BLaER1 treated with 17β-estradiol and CSF1 and Interleukin-3, amounts not matched to agents 10 nM and 100 nM (cell line): ENCODE data around the gene CAMSAP3.

ENCODE experiments used
- H3K27ac ChIP-seq, 11 experiments: shearing (Covaris generic); formaldehyde crosslinking; 2 replicates each; pipeline ENCODE4 v1.8.1; 2022
- H3K27me3 ChIP-seq, 11 experiments: shearing (Covaris generic); formaldehyde crosslinking; 2 replicates each; pipeline ENCODE4 v1.8.1; 2022
- H3K36me3 ChIP-seq, 11 experiments: shearing (Covaris generic); formaldehyde crosslinking; 2 replicates each; pipeline ENCODE4 v1.8.1; 2022
- H3K4me1 ChIP-seq, 10 experiments: shearing (Covaris generic); formaldehyde crosslinking; 2 replicates each; pipeline ENCODE4 v1.8.1; 2022
- H3K4me2 ChIP-seq, 11 experiments: shearing (Covaris generic); formaldehyde crosslinking; 2 replicates each; pipeline ENCODE4 v1.8.1; 2022
- H3K4me3 ChIP-seq, 10 experiments: shearing (Covaris generic); formaldehyde crosslinking; 2 replicates each; pipeline ENCODE4 v1.8.1; 2022
- H3K9ac ChIP-seq, 11 experiments: shearing (Covaris generic); formaldehyde crosslinking; 2 replicates each; pipeline ENCODE4 v1.8.1; 2022
- H3K9me3 ChIP-seq, 11 experiments: shearing (Covaris generic); formaldehyde crosslinking; replicated peaks in 1 of 11; 2 replicates each; pipeline ENCODE4 v1.8.1; 2022
- H4K20me1 ChIP-seq, 11 experiments: shearing (Covaris generic); formaldehyde crosslinking; 2 replicates each; pipeline ENCODE4 v1.8.1; 2022
- Cebpa-rat ChIP-seq, 11 experiments: shearing (Covaris generic); IDR thresholded peaks; 2 replicates each; pipeline ENCODE4 v1.8.1; 2022

The CAMSAP3 gene

GRCh38 chr19:7554990-7555864 is 40.4 kb upstream of the CAMSAP3 start:
- Histone ChIP-seq H3K27ac (no peak overlapping the region), H3K4me2 (no peak overlapping the region), H3K4me3 (no peak overlapping the region), H3K4me1 (peaks cover 0 to 7% (median 0%) of the 10 kb centered on the region in 10 experiments; a peak in 1 of 20 replicates), H4K20me1 (peaks cover 0 to 15% (median 0%) of the 10 kb centered on the region in 11 experiments; a peak in 4 of 22 replicates), H3K36me3 (peaks cover 40 to 93% (median 71%) of the 10 kb centered on the region in 11 experiments), H3K9me3 (peaks cover 0 to 11% (median 3%) of the 10 kb centered on the region in 11 experiments; a peak in 12 of 22 replicates), H3K9ac (no peak overlapping the region), H3K27me3 (no peaks in the 10 kb centered on the region)
- no peak for TF ChIP-seq Cebpa-rat (IDR thresholded peaks at IDR 0.05)

DNA sequence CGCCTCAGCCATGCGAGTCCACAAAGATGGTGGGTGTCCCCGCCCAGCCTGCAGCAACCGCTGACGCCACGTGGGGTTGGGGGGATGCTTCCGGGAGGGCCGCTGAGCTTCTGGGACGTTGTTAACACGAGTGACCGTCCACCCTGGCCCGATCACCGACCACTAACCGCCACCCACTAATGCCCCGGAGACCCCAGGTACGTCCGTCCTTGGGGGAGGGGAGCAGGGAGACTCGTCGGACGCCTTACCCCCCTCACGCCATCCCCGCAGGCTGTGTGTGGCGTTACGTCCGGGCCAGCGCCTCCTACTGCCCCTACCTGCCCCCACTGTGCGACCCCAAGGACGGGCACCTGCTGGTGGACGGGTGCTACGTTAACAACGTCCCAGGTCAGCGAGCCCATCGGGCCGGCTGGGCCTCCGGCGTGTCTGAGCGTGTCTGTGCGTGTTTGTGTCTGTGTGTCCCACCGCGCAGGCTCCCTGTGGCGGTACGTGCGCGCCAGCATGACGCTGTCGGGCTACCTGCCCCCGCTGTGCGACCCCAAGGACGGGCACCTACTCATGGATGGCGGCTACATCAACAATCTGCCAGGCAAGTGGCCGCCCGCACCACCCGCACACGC is 38.9 kb upstream of the CAMSAP3 start:
- Histone ChIP-seq H3K4me2 (no peak overlapping the region), H3K4me3 (no peak overlapping the region), H3K9me3 (peaks cover 0 to 15% (median 7%) of the 10 kb centered on the region in 11 experiments; a peak in 12 of 22 replicates), H3K27me3 (no peaks in the 10 kb centered on the region), H3K36me3 (peaks cover 43 to 92% (median 71%) of the 10 kb centered on the region in 11 experiments), H4K20me1 (peaks cover 0 to 24% (median 0%) of the 10 kb centered on the region in 11 experiments; a peak in 5 of 22 replicates), H3K4me1 (peaks cover 0 to 7% (median 0%) of the 10 kb centered on the region in 10 experiments; a peak in 1 of 20 replicates), H3K9ac (no peak overlapping the region), H3K27ac (no peak overlapping the region)
- no peak for TF ChIP-seq Cebpa-rat (IDR thresholded peaks at IDR 0.05)

DNA sequence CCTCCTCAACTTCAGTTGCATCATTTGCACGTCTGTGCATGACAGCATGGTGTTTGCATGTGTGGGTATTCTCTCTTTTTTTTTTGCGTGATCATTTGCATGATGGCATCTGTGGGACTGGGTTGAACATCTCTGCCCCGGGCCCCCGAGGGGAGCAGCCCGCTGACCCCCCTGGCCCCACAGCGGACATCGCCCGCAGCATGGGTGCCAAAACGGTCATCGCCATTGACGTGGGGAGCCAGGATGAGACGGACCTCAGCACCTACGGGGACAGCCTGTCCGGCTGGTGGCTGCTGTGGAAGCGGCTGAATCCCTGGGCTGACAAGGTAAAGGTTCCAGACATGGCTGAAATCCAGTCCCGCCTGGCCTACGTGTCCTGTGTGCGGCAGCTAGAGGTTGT is 37.0 kb upstream of the CAMSAP3 start:
- Histone ChIP-seq H3K4me2 (no peak overlapping the region), H3K9ac (no peak overlapping the region), H3K4me1 (peaks cover 0 to 7% (median 0%) of the 10 kb centered on the region in 10 experiments; a peak in 1 of 20 replicates), H3K9me3 (peaks cover 0 to 15% (median 7%) of the 10 kb centered on the region in 11 experiments; a peak in 12 of 22 replicates), H3K36me3 (peaks cover 43 to 79% (median 67%) of the 10 kb centered on the region in 11 experiments), H3K27me3 (no peaks in the 10 kb centered on the region), H4K20me1 (peaks cover 0 to 29% (median 0%) of the 10 kb centered on the region in 11 experiments; a peak in 5 of 22 replicates), H3K27ac (no peak overlapping the region), H3K4me3 (no peak overlapping the region)
- no peak for TF ChIP-seq Cebpa-rat (IDR thresholded peaks at IDR 0.05)

DNA sequence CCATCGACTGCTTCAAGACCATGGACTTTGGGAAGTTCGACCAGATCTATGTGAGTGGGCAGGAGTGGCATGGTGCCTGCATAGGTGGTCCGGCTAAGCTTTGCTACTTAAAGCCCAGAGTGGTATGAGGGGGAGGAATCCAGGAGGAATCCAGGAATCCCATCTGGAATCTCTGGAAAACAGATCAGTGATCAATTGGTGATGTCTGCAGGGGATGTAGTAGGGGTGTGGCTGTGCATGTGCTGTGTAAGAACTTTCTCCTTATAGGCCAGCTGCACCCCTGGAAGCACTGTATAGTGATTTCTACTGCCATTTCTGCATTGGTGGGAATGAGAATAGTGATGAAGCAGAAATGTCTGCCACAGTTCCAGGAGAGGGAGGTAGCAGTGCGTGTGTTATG is 36.6 kb upstream of the CAMSAP3 start:
- Histone ChIP-seq H3K4me1 (peaks cover 0 to 7% (median 0%) of the 10 kb centered on the region in 10 experiments; a peak in 1 of 20 replicates), H4K20me1 (peaks cover 0 to 29% (median 0%) of the 10 kb centered on the region in 11 experiments; a peak in 5 of 22 replicates), H3K4me2 (no peak overlapping the region), H3K27me3 (no peaks in the 10 kb centered on the region), H3K4me3 (no peak overlapping the region), H3K9me3 (peaks cover 0 to 15% (median 7%) of the 10 kb centered on the region in 11 experiments; a peak in 12 of 22 replicates), H3K27ac (no peak overlapping the region), H3K9ac (no peak overlapping the region), H3K36me3 (peaks cover 43 to 76% (median 67%) of the 10 kb centered on the region in 11 experiments)
- no peak for TF ChIP-seq Cebpa-rat (IDR thresholded peaks at IDR 0.05)

DNA sequence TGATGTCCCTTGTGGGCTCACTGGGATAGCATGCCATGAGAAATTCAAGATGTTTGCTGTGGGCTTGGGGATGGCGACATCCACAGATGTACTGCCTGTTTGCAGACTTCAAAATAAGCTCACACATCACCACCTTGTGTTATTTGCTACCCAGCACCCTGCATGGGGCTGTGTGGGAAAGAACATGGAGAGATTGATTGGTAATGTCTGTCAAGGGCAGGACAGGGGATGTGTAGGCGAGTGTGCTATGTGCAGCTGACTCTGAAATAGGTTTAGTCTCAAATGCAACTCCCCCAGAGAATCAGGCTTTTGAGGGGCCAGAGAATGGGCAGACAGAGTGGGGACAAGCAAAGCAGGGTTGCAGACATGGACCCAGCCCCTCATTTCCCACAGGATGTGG is 35.4 kb upstream of the CAMSAP3 start:
- no peak overlapping the region for H3K27ac ChIP-seq
- no peak for TF ChIP-seq Cebpa-rat (IDR thresholded peaks at IDR 0.05)
- H4K20me1 ChIP-seq = peaks cover 0 to 29% (median 0%) of the 10 kb centered on the region in 11 experiments; a peak in 5 of 22 replicates
- H3K36me3 ChIP-seq = peaks cover 38 to 66% (median 57%) of the 10 kb centered on the region in 11 experiments
- no peaks in the 10 kb centered on the region for H3K27me3 ChIP-seq
- H3K9ac ChIP-seq = no peak overlapping the region
- H3K4me3 ChIP-seq = no peak overlapping the region
- peaks cover 0 to 7% (median 6%) of the 10 kb centered on the region in 11 experiments; a peak in 11 of 22 replicates for H3K9me3 ChIP-seq
- no peak overlapping the region for H3K4me2 ChIP-seq
- H3K4me1 ChIP-seq = peaks cover 0 to 7% (median 0%) of the 10 kb centered on the region in 10 experiments; a peak in 1 of 20 replicates

GRCh38 chr19:7561325-7561724 is 34.3 kb upstream of the CAMSAP3 start:
- Histone ChIP-seq H3K27ac (no peak overlapping the region), H3K9me3 (peaks cover 0 to 7% (median 6%) of the 10 kb centered on the region in 11 experiments; a peak in 11 of 22 replicates), H3K27me3 (no peaks in the 10 kb centered on the region), H3K9ac (no peak overlapping the region), H3K4me1 (peaks cover 0 to 7% (median 0%) of the 10 kb centered on the region in 10 experiments; a peak in 1 of 20 replicates), H4K20me1 (peaks cover 0 to 29% (median 0%) of the 10 kb centered on the region in 11 experiments; a peak in 5 of 22 replicates), H3K4me2 (no peak overlapping the region), H3K36me3 (peaks cover 31 to 56% (median 47%) of the 10 kb centered on the region in 11 experiments), H3K4me3 (no peak overlapping the region)
- no peak for TF ChIP-seq Cebpa-rat (IDR thresholded peaks at IDR 0.05)

GRCh38 chr19:7562646-7563393 is 32.8 kb upstream of the CAMSAP3 start:
- H3K4me1 ChIP-seq = peaks cover 0 to 7% (median 0%) of the 10 kb centered on the region in 10 experiments; a peak in 1 of 20 replicates
- H3K9me3 ChIP-seq = peaks cover 0 to 7% (median 6%) of the 10 kb centered on the region in 11 experiments; a peak in 11 of 22 replicates
- no peaks in the 10 kb centered on the region for H3K27me3 ChIP-seq
- H3K27ac ChIP-seq = no peak overlapping the region
- no peak overlapping the region for H3K4me3 ChIP-seq
- H3K4me2 ChIP-seq = no peak overlapping the region
- no peak for TF ChIP-seq Cebpa-rat (IDR thresholded peaks at IDR 0.05)
- H3K36me3 ChIP-seq = peaks cover 18 to 41% (median 33%) of the 10 kb centered on the region in 11 experiments
- H4K20me1 ChIP-seq = peaks cover 0 to 29% (median 0%) of the 10 kb centered on the region in 11 experiments; a peak in 5 of 22 replicates
- H3K9ac ChIP-seq = no peak overlapping the region

DNA sequence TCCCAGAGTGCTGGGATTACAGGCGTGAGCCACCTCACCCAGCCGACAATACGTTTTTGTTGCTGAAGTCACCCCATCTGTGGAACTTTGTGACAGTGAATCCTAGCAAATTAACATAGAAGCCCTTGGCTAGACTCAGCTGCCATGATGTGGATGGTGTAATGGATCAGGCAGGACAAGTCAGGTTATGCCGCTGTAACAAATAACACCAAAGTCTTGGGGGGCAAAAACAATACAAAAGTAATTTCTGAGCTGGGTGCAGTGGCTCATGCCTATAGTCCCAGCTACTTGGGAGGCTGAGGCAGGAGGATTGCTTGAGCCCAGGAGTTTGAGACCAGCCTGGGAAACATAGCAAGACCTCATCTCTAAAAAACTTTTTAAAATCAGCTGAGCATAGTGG is 30.8 kb upstream of the CAMSAP3 start:
- no peak for TF ChIP-seq Cebpa-rat (IDR thresholded peaks at IDR 0.05)
- Histone ChIP-seq H3K27me3 (no peaks in the 10 kb centered on the region), H3K4me1 (no peaks in the 10 kb centered on the region)

More for the DNA sequence above, 30.8 kb upstream of the CAMSAP3 start:
- peaks cover 6 to 21% (median 14%) of the 10 kb centered on the region in 11 experiments; a peak in 19 of 22 replicates for H3K36me3 ChIP-seq
- H3K4me3 ChIP-seq = no peak overlapping the region
- H3K9ac ChIP-seq = no peak overlapping the region
- H3K27ac ChIP-seq = no peak overlapping the region
- H3K4me2 ChIP-seq = no peak overlapping the region
- H4K20me1 ChIP-seq = peaks cover 0 to 23% (median 0%) of the 10 kb centered on the region in 11 experiments; a peak in 5 of 22 replicates
- H3K9me3 ChIP-seq = peaks cover 0 to 7% (median 6%) of the 10 kb centered on the region in 11 experiments; a peak in 11 of 22 replicates
